Measurements from ENCODE around the gene CHST7.
"Not testable (repeated sequence)": the region's sequence is repeated elsewhere in the genome, so short reads cannot be mapped to it uniquely, and the experiment has no call there.

The CHST7 gene

GRCh38 chrX:46573331-46573891, at the start of gene CHST7:
CHST7 (plus strand) TSS chrX:46573765; CDS start chrX:46573932, 167 bp downstream.
- no peaks in the 10 kb centered on the region for H3K9me3 ChIP-seq
- peak within 1 kb of the TSS; percentile 66 for H3K4me3 ChIP-seq
- DNase-seq (ENCODE audit: low spot score in 2 of 2), result peak; percentile 78 to 91
- no peaks in the 10 kb centered on the region; the same call in 1 of the 2 replicates for H3K36me3 ChIP-seq (replicated peaks)
- no peaks in the 10 kb centered on the region for H3K27me3 ChIP-seq (ENCODE audit: low read depth)
- H3K4me1 ChIP-seq, result peaks cover 12% of the 10 kb centered on the region
- in situ Hi-C loops (cut with MboI; ENCODE audit: low sequenced_read_pairs), result no loop called here

GRCh38 chrX:46528640-46529039, 44.9 kb upstream of the CHST7 start:
- DNase-seq (ENCODE audit: low spot score in 2 of 2); H3K36me3 ChIP-seq (replicated peaks); H3K27me3 ChIP-seq (ENCODE audit: low read depth); in situ Hi-C loops (cut with MboI; ENCODE audit: low sequenced_read_pairs); H3K4me1 ChIP-seq; H3K4me3 ChIP-seq; H3K9me3 ChIP-seq: not testable (repeated sequence)

- H3K36me3 ChIP-seq (replicated peaks); H3K9me3 ChIP-seq; H3K27me3 ChIP-seq (ENCODE audit: low read depth); H3K4me3 ChIP-seq; H3K4me1 ChIP-seq; in situ Hi-C loops (cut with MboI; ENCODE audit: low sequenced_read_pairs); DNase-seq (ENCODE audit: low spot score in 2 of 2): not testable (repeated sequence)
Measured at GRCh38 chrX:46529740-46530403, 43.7 kb upstream of the CHST7 start.

GRCh38 chrX:46530404-46530908, 43.1 kb upstream of the CHST7 start:
- in situ Hi-C loops (cut with MboI; ENCODE audit: low sequenced_read_pairs); H3K4me1 ChIP-seq; H3K9me3 ChIP-seq; H3K27me3 ChIP-seq (ENCODE audit: low read depth); H3K4me3 ChIP-seq; DNase-seq (ENCODE audit: low spot score in 2 of 2); H3K36me3 ChIP-seq (replicated peaks): not testable (repeated sequence)

GRCh38 chrX:46531442-46531841, 42.1 kb upstream of the CHST7 start:
- DNase-seq (ENCODE audit: low spot score in 2 of 2), result no peak
- Histone ChIP-seq H3K36me3 (replicated peaks) (peaks cover 4% of the 10 kb centered on the region), H3K4me3 (no peak overlapping the region), H3K4me1 (no peaks in the 10 kb centered on the region), H3K27me3 (ENCODE audit: low read depth) (no peaks in the 10 kb centered on the region), H3K9me3 (no peaks in the 10 kb centered on the region)
- in situ Hi-C loops (cut with MboI; ENCODE audit: low sequenced_read_pairs), result no loop called here

GRCh38 chrX:46543441-46543840, 30.1 kb upstream of the CHST7 start:
- Histone ChIP-seq H3K4me1 (peaks cover 20% of the 10 kb centered on the region), H3K27me3 (ENCODE audit: low read depth) (no peaks in the 10 kb centered on the region), H3K9me3 (no peaks in the 10 kb centered on the region), H3K36me3 (replicated peaks) (peaks cover 36% of the 10 kb centered on the region), H3K4me3 (no peak overlapping the region)
- in situ Hi-C loops (cut with MboI; ENCODE audit: low sequenced_read_pairs), result no loop called here
- DNase-seq (ENCODE audit: low spot score in 2 of 2), result no peak

- in situ Hi-C loops (cut with MboI; ENCODE audit: low sequenced_read_pairs); DNase-seq (ENCODE audit: low spot score in 2 of 2); H3K27me3 ChIP-seq (ENCODE audit: low read depth); H3K9me3 ChIP-seq: not testable (repeated sequence)
- Histone ChIP-seq H3K4me3 (peak overlapping the region; percentile 98), H3K36me3 (replicated peaks) (peaks cover 44% of the 10 kb centered on the region), H3K4me1 (peaks cover 20% of the 10 kb centered on the region)
Measured at GRCh38 chrX:46544527-46544926, 29.0 kb upstream of the CHST7 start.

GRCh38 chrX:46545111-46546005, 28.2 kb upstream of the CHST7 start, which contains the start of gene ZNF674:
ZNF674 (minus strand) TSS chrX:46545421; CDS start chrX:46542087, 3,334 bp downstream.
- peaks cover 20% of the 10 kb centered on the region for H3K4me1 ChIP-seq
- no peaks in the 10 kb centered on the region for H3K9me3 ChIP-seq
- H3K4me3 ChIP-seq, result peak within 1 kb of the TSS; percentile 98
- H3K27me3 ChIP-seq (ENCODE audit: low read depth), result no peaks in the 10 kb centered on the region
- peaks cover 44% of the 10 kb centered on the region for H3K36me3 ChIP-seq (replicated peaks)
- in situ Hi-C loops (cut with MboI; ENCODE audit: low sequenced_read_pairs), result no loop called here
- DNase-seq (ENCODE audit: low spot score in 2 of 2), result peak; percentile 91 to 98

- H3K36me3 ChIP-seq (replicated peaks), result peaks cover 39% of the 10 kb centered on the region
- no peak overlapping the region for H3K4me3 ChIP-seq
- in situ Hi-C loops (cut with MboI; ENCODE audit: low sequenced_read_pairs), result no loop called here
- H3K4me1 ChIP-seq, result peaks cover 38% of the 10 kb centered on the region
- no peaks in the 10 kb centered on the region for H3K27me3 ChIP-seq (ENCODE audit: low read depth)
- no peak for DNase-seq (ENCODE audit: low spot score in 2 of 2)
- no peaks in the 10 kb centered on the region for H3K9me3 ChIP-seq
Measured at GRCh38 chrX:46547857-46548256, 25.7 kb upstream of the CHST7 start.

GRCh38 chrX:46549914-46550313, 23.7 kb upstream of the CHST7 start:
- DNase-seq (ENCODE audit: low spot score in 2 of 2), result no peak
- in situ Hi-C loops (cut with MboI; ENCODE audit: low sequenced_read_pairs), result loop anchor here (10.0 kb wide), 1 partner anchor 135 kb away; no protein-coding TSS in a partner anchor
- no peak overlapping the region for H3K4me3 ChIP-seq
- H3K36me3 ChIP-seq (replicated peaks), result peaks cover 35% of the 10 kb centered on the region
- no peaks in the 10 kb centered on the region for H3K9me3 ChIP-seq
- no peaks in the 10 kb centered on the region for H3K27me3 ChIP-seq (ENCODE audit: low read depth)
- peaks cover 40% of the 10 kb centered on the region for H3K4me1 ChIP-seq

GRCh38 chrX:46551494-46552128, 22.0 kb upstream of the CHST7 start:
- peaks cover 37% of the 10 kb centered on the region for H3K4me1 ChIP-seq
- in situ Hi-C loops (cut with MboI; ENCODE audit: low sequenced_read_pairs), result loop anchor here (10.0 kb wide), 1 partner anchor 133 kb away; no protein-coding TSS in a partner anchor
- no peaks in the 10 kb centered on the region for H3K9me3 ChIP-seq
- H3K36me3 ChIP-seq (replicated peaks), result peaks cover 26% of the 10 kb centered on the region
- no peaks in the 10 kb centered on the region for H3K27me3 ChIP-seq (ENCODE audit: low read depth)
- H3K4me3 ChIP-seq, result no peak overlapping the region
- DNase-seq (ENCODE audit: low spot score in 2 of 2), result peak; percentile 82 to 98

GRCh38 chrX:46553935-46554334, 19.6 kb upstream of the CHST7 start:
- H3K9me3 ChIP-seq, result no peaks in the 10 kb centered on the region
- no peak overlapping the region for H3K4me3 ChIP-seq
- in situ Hi-C loops (cut with MboI; ENCODE audit: low sequenced_read_pairs), result loop anchor here (10.0 kb wide), 1 partner anchor 131 kb away; no protein-coding TSS in a partner anchor
- DNase-seq (ENCODE audit: low spot score in 2 of 2), result no peak
- peaks cover 3% of the 10 kb centered on the region for H3K36me3 ChIP-seq (replicated peaks)
- H3K4me1 ChIP-seq, result peaks cover 20% of the 10 kb centered on the region
- no peaks in the 10 kb centered on the region for H3K27me3 ChIP-seq (ENCODE audit: low read depth)

GRCh38 chrX:46554942-46555341, 18.6 kb upstream of the CHST7 start:
- Histone ChIP-seq H3K4me3 (no peak overlapping the region), H3K27me3 (ENCODE audit: low read depth) (no peaks in the 10 kb centered on the region), H3K36me3 (replicated peaks) (no peaks in the 10 kb centered on the region), H3K4me1 (peaks cover 20% of the 10 kb centered on the region), H3K9me3 (no peaks in the 10 kb centered on the region)
- in situ Hi-C loops (cut with MboI; ENCODE audit: low sequenced_read_pairs), result loop anchor here (10.0 kb wide), 1 partner anchor 130 kb away; no protein-coding TSS in a partner anchor
- DNase-seq (ENCODE audit: low spot score in 2 of 2), result peak in 1 of 2 experiments; percentile 43

Data from HAP-1 (cell line).